Measurements from ENCODE around the gene TCERG1L. TPM values are rescaled to one million over a fixed set of nuclear protein-coding genes. Genes with fewer than 3 reads are reported as not detected.

The TCERG1L gene
- total RNA-seq, 2 donors from 2014 or later, result not detected

DNA sequence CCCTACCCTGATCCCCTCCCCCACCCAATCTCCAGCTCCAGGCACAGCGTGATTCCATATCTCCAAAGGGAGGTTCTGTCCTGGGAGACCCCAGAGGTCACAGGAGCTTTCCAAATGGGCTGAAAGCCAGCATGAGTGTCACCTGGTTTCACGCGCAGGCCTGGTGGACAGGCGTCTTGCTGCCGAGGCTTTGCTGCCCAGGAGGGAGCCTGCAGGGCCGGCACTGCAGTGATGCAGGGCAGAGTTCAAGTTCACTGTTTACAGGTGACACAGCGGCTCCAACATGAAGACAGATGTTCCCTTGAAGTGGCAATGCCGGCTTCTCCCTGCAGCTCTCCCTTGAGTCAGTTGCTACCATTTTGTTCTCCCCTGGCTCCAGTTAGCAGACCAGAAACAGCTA is 104.3 kb downstream of the TCERG1L start:
- DNase-seq, result no peak
- no peak for ATAC-seq
- Mint-ChIP-seq H3K4me3 (no peak overlapping the region), H3K27me3 (no peaks in the 10 kb centered on the region), H3K27ac (no peak overlapping the region), H3K36me3 (ENCODE audit: low read depth) (no peaks in the 10 kb centered on the region), H3K4me1 (no peaks in the 10 kb centered on the region)
- no peaks in the 10 kb centered on the region for H3K9me3 ChIP-seq (ENCODE audit: control insufficient read depth, low read length, poor library complexity, severe bottlenecking)

DNA sequence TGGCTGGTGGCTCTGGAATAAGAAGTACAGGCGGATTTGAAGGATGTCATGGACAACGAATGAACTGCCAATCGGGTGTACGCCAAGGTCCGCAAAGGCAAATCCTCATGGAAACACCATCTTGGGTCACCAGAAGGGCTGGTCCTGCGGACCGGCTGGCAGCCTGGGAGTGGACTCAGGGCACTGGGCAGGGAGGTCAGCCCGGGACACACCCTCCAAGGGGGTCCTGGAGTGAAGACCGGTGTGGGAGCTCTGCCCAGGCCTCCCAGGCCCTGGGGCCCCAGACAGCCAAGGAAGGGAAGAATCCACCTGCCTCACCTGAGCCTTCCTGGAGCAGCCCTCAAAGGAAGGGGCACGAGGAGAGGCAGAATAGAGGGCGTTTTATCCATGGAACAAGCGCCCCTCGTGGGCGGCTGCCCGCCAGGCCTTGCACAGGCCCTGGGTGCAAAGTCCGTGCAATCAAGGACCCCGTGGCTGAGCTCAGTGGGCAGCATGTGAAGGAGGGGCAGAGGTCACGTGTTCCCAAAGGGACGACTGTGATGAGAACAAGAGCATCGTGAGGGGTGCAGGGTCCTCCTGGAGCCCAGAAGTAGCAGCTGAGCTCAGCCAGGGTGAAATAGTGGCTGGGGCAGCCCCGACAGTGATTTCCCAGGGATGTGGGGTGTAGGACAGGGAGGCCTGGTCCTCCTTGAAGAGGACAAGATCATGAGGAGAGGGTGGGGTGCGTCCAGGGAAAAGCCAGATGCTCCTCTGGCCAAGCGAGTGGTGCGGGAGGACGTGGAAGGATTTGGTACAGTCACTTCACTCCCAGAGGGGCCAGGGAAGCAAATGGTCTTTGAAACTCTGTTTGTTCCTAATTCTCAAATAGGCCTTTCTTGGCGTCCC is 105.2 kb downstream of the TCERG1L start:
- H3K27ac Mint-ChIP-seq, result no peak overlapping the region

DNA sequence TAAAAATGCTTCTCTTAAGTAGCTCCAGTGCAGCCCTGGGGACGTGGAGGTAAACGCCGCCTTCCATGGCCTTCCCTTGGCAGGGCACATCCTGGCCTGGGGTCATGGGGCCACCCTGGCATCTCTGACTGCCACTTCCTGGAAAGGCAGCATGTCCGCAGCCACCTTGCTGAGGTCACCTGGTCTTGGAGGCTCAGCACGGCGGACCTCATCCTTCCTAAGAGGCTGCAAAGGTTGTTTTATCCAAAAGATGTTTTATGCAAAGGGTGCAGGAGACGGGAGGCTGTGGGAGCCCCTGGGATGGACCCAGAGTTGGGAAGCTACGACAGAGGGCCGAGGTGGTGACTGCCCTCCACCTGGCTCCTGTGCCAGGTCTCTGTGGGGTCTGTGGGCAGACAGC is 106.0 kb downstream of the TCERG1L start:
- Mint-ChIP-seq H3K27ac (no peak overlapping the region), H3K4me3 (no peak overlapping the region), H3K4me1 (no peaks in the 10 kb centered on the region), H3K36me3 (ENCODE audit: low read depth) (no peaks in the 10 kb centered on the region), H3K27me3 (no peaks in the 10 kb centered on the region)
- no peak for DNase-seq
- no peaks in the 10 kb centered on the region for H3K9me3 ChIP-seq (ENCODE audit: control insufficient read depth, low read length, poor library complexity, severe bottlenecking)
- no peak for ATAC-seq

More for the DNA sequence above, 105.2 kb downstream of the TCERG1L start:
- H3K4me1 Mint-ChIP-seq, result no peaks in the 10 kb centered on the region
- H3K36me3 Mint-ChIP-seq (ENCODE audit: low read depth), result no peaks in the 10 kb centered on the region
- ATAC-seq (no peak), DNase-seq (no peak)
- H3K4me3 Mint-ChIP-seq, result no peak overlapping the region
- no peaks in the 10 kb centered on the region for H3K9me3 ChIP-seq (ENCODE audit: control insufficient read depth, low read length, poor library complexity, severe bottlenecking)
- no peaks in the 10 kb centered on the region for H3K27me3 Mint-ChIP-seq

DNA sequence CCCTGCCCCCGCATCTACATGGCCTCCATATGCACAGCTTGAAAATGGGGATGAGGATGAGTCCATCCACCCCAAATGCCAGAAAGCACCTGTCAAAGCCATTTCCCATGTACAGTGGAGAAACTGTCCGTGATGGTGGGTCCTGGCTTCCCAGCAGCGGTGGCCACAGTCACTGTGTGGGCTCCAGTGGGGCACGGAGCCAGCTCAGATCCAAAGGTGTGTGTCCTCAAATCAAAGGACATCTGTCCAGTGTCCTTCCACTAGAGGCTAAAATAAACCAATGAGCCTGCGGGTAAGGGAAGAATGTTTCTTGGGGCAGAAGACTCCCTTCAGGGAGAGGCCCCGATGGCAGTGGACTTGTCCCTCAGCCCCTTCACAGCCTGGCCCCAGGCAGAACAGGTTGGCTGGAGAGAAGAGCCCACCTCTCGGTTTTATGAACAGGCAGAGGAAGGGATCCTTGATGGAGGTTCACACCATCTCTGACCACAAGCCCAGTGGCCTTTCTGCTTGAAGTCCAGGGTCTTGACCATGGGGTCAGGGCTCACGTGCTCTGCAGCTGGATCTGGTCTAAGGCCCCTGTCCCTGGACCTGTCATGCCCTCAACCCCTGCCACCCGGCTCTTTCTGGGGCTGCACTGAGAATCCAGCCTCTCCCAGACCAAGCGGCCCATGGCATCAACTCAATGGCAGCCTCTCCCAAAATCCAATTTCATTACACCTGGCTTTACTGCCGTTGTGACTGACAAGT is 106.9 kb downstream of the TCERG1L start:
- Mint-ChIP-seq H3K4me1 (no peaks in the 10 kb centered on the region), H3K27ac (no peak overlapping the region), H3K36me3 (ENCODE audit: low read depth) (no peaks in the 10 kb centered on the region), H3K4me3 (no peak overlapping the region), H3K27me3 (no peaks in the 10 kb centered on the region)
- DNase-seq (no peak), ATAC-seq (no peak)
- H3K9me3 ChIP-seq (ENCODE audit: control insufficient read depth, low read length, poor library complexity, severe bottlenecking), result no peaks in the 10 kb centered on the region

DNA sequence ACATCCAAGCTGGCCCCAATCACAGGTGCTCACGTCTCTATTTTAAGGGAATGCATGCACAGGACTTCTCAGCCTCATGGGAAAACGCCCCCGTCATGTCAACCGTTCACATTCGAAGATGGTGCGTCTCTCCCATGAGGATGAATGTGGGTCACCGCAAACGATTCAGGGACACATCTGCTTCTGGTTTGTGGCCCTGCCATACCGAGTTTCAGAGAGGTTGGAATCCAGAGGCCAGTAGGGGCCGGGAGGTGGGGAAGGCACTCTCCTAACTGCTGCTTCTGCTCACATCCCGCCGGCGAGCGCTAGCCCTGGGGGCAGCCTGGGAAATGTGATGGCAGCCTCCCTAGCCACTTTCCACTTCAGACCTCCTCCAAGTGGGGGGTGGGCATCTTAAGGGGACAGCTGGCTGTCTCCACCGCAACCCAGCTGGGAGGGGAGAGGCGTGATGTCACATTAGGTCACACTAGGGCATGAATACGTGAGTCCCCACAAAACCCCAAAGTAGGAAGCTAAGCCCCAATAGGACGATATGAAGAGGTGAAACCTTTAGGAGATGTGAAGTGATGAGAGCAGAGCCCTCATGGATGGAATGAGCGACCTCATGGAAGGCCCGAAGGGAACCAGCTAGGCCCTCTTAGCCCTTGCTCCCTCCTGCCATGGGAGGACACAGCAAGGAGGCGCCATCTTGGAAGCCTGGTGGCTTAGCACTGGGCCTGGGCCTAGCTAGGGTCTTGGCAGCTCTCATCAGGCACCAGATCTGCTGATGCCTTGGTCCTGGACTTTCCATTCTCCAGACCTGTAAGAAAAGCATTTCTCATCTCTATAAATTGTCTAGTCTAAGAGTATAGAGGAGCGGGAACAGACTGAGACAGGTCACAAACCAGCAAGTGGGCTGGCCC is 107.8 kb downstream of the TCERG1L start:
- H3K27me3 Mint-ChIP-seq, result no peaks in the 10 kb centered on the region
- H3K27ac Mint-ChIP-seq, result no peak overlapping the region
- H3K4me3 Mint-ChIP-seq, result no peak overlapping the region
- H3K4me1 Mint-ChIP-seq, result no peaks in the 10 kb centered on the region
- DNase-seq (no peak), ATAC-seq (no peak)
- no peaks in the 10 kb centered on the region for H3K9me3 ChIP-seq (ENCODE audit: control insufficient read depth, low read length, poor library complexity, severe bottlenecking)
- no peaks in the 10 kb centered on the region for H3K36me3 Mint-ChIP-seq (ENCODE audit: low read depth)

DNA sequence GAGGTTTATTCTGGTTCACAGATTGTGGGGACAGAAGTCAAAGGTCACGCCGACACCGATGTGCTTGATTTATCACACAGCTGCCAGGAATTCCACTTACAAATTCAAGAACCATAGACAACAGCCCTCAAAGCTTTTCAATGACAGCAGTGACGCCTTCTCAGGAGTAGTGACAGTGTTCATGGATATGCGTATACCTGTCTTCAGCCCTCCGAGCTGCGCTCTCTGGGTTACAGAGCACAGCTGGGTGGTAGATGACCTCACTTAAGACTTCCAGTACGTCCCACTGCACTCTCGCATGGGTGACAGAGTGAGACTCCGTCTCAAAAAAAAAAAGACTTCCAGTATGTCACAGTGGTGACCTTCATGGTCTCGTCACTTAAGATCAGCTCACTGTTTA is 108.5 kb downstream of the TCERG1L start:
- Mint-ChIP-seq H3K27ac (no peak overlapping the region), H3K36me3 (ENCODE audit: low read depth) (no peaks in the 10 kb centered on the region), H3K4me1 (no peaks in the 10 kb centered on the region), H3K27me3 (no peaks in the 10 kb centered on the region), H3K4me3 (no peak overlapping the region)
- H3K9me3 ChIP-seq (ENCODE audit: control insufficient read depth, low read length, poor library complexity, severe bottlenecking), result no peaks in the 10 kb centered on the region
- ATAC-seq (no peak), DNase-seq (no peak)

DNA sequence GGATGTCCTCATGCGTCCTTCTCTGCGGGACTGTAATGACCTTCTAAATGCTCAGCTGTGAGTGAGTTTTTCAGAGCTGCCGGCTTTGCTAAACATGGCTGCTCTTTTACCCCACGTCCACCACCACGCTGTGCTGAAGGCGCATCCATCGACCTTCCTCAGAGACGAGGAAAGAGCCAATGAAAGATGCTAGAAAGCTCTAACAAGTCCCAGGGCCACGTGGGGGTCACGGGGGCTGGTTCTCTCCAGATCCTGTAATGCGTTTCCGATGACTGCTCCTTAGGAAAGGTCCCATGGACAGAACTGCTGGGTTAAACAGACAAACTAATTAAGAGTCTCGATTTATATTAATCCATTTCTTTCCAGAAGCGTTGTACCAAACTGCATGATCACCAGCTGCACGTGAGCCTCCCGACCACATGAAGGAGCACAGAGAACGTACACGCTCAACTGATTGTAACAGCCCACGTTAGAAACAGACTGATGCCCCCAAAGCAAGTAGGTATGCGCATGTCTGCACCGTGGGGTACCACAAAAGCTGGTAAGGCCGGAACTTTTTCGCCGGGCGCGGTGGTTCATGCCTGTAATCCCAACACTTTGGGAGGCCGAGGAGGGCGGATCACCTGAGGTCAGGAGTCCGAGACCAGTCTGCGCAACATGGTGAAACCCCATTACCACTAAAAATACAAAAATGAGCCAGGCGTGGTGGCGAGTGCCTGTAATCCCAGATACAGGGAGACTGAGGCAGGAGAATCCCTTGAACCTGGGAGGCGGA is 109.6 kb downstream of the TCERG1L start:
- H3K27me3 Mint-ChIP-seq, result no peaks in the 10 kb centered on the region
- H3K4me1 Mint-ChIP-seq, result no peaks in the 10 kb centered on the region
- H3K4me3 Mint-ChIP-seq, result no peak overlapping the region
- no peak for ATAC-seq
- H3K27ac Mint-ChIP-seq, result no peak overlapping the region
- H3K9me3 ChIP-seq (ENCODE audit: control insufficient read depth, low read length, poor library complexity, severe bottlenecking), result no peaks in the 10 kb centered on the region
- DNase-seq, result no peak
- no peaks in the 10 kb centered on the region for H3K36me3 Mint-ChIP-seq (ENCODE audit: low read depth)

DNA sequence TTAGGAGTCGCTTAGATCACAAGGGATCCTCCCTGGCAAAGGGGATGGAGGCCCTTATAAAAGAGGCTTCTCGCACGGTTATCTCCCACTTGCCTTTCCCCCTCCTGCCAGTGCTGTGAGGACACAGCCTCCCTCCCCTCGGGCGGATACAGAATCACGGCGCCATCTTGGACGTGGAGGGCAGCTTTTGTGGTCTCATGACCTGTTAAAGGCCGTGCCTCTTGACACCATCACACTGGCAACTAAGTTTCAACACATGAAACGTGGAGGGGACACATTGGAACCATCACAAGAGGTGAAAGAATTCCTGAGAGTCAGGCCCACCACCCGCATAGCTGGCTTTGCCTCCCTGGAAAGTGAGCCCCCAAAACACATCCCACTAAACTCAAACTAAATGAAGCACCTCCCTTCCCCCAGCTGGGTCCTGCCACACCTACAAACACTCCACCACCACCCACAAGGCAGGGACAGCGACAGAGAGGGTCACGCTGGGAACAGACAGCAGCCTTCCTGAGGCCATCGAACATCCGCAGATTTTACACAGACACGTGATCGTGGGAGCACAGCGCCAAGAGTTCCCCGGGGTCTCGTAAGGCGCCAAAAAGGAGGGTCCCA is 110.6 kb downstream of the TCERG1L start:
- DNase-seq (no peak), ATAC-seq (no peak)
- H3K27ac Mint-ChIP-seq, result no peak overlapping the region
- no peak overlapping the region for H3K4me3 Mint-ChIP-seq
- H3K9me3 ChIP-seq (ENCODE audit: control insufficient read depth, low read length, poor library complexity, severe bottlenecking), result no peaks in the 10 kb centered on the region
- H3K36me3 Mint-ChIP-seq (ENCODE audit: low read depth), result no peaks in the 10 kb centered on the region
- no peaks in the 10 kb centered on the region for H3K4me1 Mint-ChIP-seq
- no peaks in the 10 kb centered on the region for H3K27me3 Mint-ChIP-seq

DNA sequence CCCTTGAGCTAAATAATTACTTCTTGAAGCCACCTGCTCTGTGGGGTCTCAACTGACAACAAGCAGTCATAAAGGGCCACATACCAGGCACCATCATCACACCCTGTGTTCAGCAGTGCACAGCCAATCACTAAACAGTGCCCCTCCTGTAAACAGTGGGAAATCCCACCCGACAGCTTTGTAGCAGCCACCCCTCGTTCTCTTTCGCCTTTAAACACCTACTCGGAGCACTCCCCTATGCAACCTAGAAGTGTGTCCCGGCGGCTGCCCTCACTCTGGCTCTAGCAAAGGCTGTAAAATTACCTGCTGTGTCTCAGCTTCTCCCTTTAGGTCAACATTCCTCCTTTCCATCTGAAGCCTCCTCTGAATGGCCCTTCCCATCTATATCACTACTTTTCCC is 111.9 kb downstream of the TCERG1L start:
- Mint-ChIP-seq H3K4me1 (no peaks in the 10 kb centered on the region), H3K27ac (no peak overlapping the region), H3K36me3 (ENCODE audit: low read depth) (no peaks in the 10 kb centered on the region), H3K27me3 (no peaks in the 10 kb centered on the region), H3K4me3 (no peak overlapping the region)
- DNase-seq (no peak), ATAC-seq (no peak)
- no peaks in the 10 kb centered on the region for H3K9me3 ChIP-seq (ENCODE audit: control insufficient read depth, low read length, poor library complexity, severe bottlenecking)

DNA sequence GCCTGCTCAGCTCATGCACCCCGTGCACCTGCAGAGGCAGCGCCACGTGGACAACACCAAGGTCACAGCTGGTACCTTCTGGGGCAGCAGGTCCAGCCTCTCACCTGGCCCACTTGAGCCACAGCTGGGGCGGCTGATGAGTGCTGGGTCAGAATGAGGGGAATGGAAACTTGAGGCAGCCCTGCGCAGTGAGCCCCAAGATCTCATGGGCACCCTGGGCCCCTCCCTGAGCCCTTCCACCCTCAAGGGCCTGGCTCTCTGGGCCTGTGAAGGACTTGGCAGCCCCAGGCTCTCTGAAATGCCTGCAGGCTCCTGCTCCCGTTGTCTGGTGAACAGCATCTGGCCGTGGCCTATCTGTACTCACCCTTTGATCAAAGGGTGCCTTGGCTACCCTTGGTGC is 112.7 kb downstream of the TCERG1L start:
- Mint-ChIP-seq H3K36me3 (ENCODE audit: low read depth) (no peaks in the 10 kb centered on the region), H3K27ac (no peak overlapping the region), H3K4me3 (no peak overlapping the region), H3K27me3 (no peaks in the 10 kb centered on the region), H3K4me1 (no peaks in the 10 kb centered on the region)
- H3K9me3 ChIP-seq (ENCODE audit: control insufficient read depth, low read length, poor library complexity, severe bottlenecking), result no peaks in the 10 kb centered on the region
- no peak for ATAC-seq
- no peak for DNase-seq

DNA sequence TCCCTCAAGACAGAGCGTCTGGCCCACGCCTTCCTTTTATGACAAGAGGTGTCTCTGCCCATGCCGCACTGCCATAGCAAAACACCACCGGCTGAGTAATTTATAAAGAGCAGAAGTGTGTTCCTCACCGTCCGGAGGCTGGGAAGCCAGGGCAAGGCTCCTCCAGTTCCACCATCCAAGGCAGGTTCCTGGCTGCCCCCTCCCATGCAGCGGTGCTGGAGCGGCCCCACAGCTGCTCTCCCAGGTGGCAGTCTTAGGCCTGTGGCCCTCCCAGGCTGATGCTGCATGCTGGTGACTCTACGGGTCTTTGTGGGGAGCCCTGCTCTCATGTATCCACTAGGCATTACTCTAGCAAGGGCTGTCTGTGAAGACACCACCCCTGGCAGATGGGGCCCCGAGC is 113.1 kb downstream of the TCERG1L start:
- no peaks in the 10 kb centered on the region for H3K9me3 ChIP-seq (ENCODE audit: control insufficient read depth, low read length, poor library complexity, severe bottlenecking)
- DNase-seq, result no peak
- H3K36me3 Mint-ChIP-seq (ENCODE audit: low read depth), result no peaks in the 10 kb centered on the region
- H3K4me3 Mint-ChIP-seq, result no peak overlapping the region
- H3K27me3 Mint-ChIP-seq, result no peaks in the 10 kb centered on the region
- H3K4me1 Mint-ChIP-seq, result no peaks in the 10 kb centered on the region
- H3K27ac Mint-ChIP-seq, result no peak overlapping the region
- ATAC-seq, result no peak

DNA sequence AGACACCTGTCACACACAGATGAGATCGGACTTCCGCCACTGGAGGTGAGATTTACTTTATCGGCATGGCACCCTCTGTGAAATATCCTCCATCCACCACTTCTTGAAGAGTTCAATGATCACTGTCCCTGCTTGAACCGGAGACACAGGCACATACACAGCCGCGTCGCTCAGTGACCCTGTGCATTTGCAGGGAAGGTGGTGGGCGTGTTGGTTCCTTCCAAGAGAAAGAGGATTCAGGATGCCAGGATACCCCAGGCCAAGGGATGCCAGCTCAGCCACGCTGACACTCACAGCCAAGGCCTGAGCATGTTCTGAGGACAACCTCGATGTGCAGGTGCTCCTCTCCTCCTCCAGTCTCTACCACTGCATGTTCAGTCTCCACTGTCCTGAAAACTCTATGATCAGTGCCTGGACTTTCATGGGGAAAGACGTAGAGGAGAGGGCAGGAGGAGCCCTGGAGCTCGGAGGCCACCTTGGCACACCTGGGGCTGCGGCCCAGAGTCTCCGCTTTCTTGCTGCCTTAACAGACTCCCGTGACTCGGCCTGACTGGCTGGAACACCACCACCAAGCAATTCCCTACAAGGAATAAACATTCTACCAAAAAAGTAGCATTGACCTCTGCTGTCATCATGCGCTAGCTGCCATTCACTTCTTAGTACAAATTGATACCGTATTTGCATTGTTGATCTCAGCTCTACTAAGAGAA is 115.2 kb downstream of the TCERG1L start:
- no peaks in the 10 kb centered on the region for H3K27me3 Mint-ChIP-seq
- no peaks in the 10 kb centered on the region for H3K36me3 Mint-ChIP-seq (ENCODE audit: low read depth)

More for the DNA sequence above, 115.2 kb downstream of the TCERG1L start:
- no peaks in the 10 kb centered on the region for H3K9me3 ChIP-seq (ENCODE audit: control insufficient read depth, low read length, poor library complexity, severe bottlenecking)
- no peak overlapping the region for H3K27ac Mint-ChIP-seq
- DNase-seq, result no peak
- no peak for ATAC-seq
- no peaks in the 10 kb centered on the region for H3K4me1 Mint-ChIP-seq
- H3K4me3 Mint-ChIP-seq, result no peak overlapping the region

Data from T-helper 17 cell (primary cell).